GM23338 (cell line): ENCODE data around the gene AP4B1. TPM values are rescaled to one million over a fixed set of nuclear protein-coding genes. Genes with fewer than 3 reads are reported as not detected.

ENCODE experiments used
- polyA plus RNA-seq: library from polyadenylated mRNA; unstranded; fragments of >200 nt; fragmentation: Nextera tagmentation; extraction: Ambion mirVana; gene quantifications from 2 replicates; pipeline ENCODE4 v1.2.1, GENCODE V29; 2016
- total RNA-seq: library from RNA; depleted of rRNA; stranded (reverse); fragments of >200 nt; shearing (Covaris generic); gene quantifications from 2 replicates; pipeline ENCODE4 v1.2.3, GENCODE V29; 2014; rRNA removed

The AP4B1 gene
- total and polyA plus RNA-seq, 2 experiments from 2014 or later = 7.5 to 13.4 TPM

Other genes with a start within 250 kb of the AP4B1 start
- gene PHTF1, start 145.3 kb downstream of the AP4B1 start, total RNA-seq = 21.6 and 24.5 TPM in 2 replicates
- 18.7 and 19.1 TPM in 2 replicates for gene PHTF1, start 145.3 kb downstream of the AP4B1 start, polyA plus RNA-seq
- 15.4 and 29.9 TPM in 2 replicates for gene RSBN1, start 92.3 kb downstream of the AP4B1 start, total RNA-seq
- 17.4 and 18.9 TPM in 2 replicates for gene RSBN1, start 92.3 kb downstream of the AP4B1 start, polyA plus RNA-seq
- gene PTPN22, start 33.1 kb downstream of the AP4B1 start, total RNA-seq = not detected in 2 replicates
- 0.08 and 0.40 TPM in 2 replicates for gene PTPN22, start 33.1 kb downstream of the AP4B1 start, polyA plus RNA-seq
- gene BCL2L15, start 17.2 kb downstream of the AP4B1 start, total RNA-seq = 0.78 TPM in 1 of 2 replicates, not detected in the other
- gene BCL2L15, start 17.2 kb downstream of the AP4B1 start, polyA plus RNA-seq = 0.40 TPM in 1 of 2 replicates, not detected in the other
- gene DCLRE1B, start 527 bp upstream of the AP4B1 start, total RNA-seq = 8.7 and 9.7 TPM in 2 replicates
- 6.3 and 6.9 TPM in 2 replicates for gene DCLRE1B, start 527 bp upstream of the AP4B1 start, polyA plus RNA-seq
- 44.4 and 47.5 TPM in 2 replicates for gene HIPK1, start 24.5 kb upstream of the AP4B1 start, total RNA-seq
- gene HIPK1, start 24.5 kb upstream of the AP4B1 start, polyA plus RNA-seq = 13.6 and 14.3 TPM in 2 replicates
- 69.9 and 73.6 TPM in 2 replicates for gene OLFML3, start 74.7 kb upstream of the AP4B1 start, total RNA-seq
- gene OLFML3, start 74.7 kb upstream of the AP4B1 start, polyA plus RNA-seq = 42.8 and 44.7 TPM in 2 replicates
- gene SYT6, start 249.1 kb upstream of the AP4B1 start, total RNA-seq = 41.7 and 42.6 TPM in 2 replicates
- 25.4 and 31.2 TPM in 2 replicates for gene SYT6, start 249.1 kb upstream of the AP4B1 start, polyA plus RNA-seq